Trophoblast cell (in vitro differentiated cells and primary cell): Measurements from ENCODE around the gene CTSE.
"Not testable (repeated sequence)": the region's sequence is repeated elsewhere in the genome, so short reads cannot be mapped to it uniquely, and the experiment has no call there.

ENCODE experiments used
- DNase-seq, 2 donors: peaks; one replicate each; pipeline ENCODE4 v3.0.0-alpha.2; 2016
- H2AFZ ChIP-seq: 2 replicates; pipeline ENCODE4 v1.6.1; 2013; ENCODE audit warnings: low read length, moderate library complexity, mild to moderate bottlenecking; ENCODE audit not compliant: insufficient read depth, poor library complexity
- H2AK5ac ChIP-seq: 2 replicates; pipeline ENCODE4 v1.6.1; 2013; ENCODE audit warnings: mild to moderate bottlenecking, low read length
- H2BK120ac ChIP-seq: 2 replicates; pipeline ENCODE4 v1.6.1; 2013; ENCODE audit warnings: low read length, mild to moderate bottlenecking, moderate library complexity; ENCODE audit not compliant: insufficient read depth, poor library complexity
- H2BK12ac ChIP-seq: 2 replicates; pipeline ENCODE4 v1.6.1; 2013; ENCODE audit warnings: mild to moderate bottlenecking, low read length, moderate library complexity
- H2BK5ac ChIP-seq: 2 replicates; pipeline ENCODE4 v1.6.1; 2013; ENCODE audit warnings: low read length, low read depth, moderate library complexity, mild to moderate bottlenecking; ENCODE audit not compliant: poor library complexity
- H3K14ac ChIP-seq: 2 replicates; pipeline ENCODE4 v1.6.1; 2013; ENCODE audit warnings: mild to moderate bottlenecking, low read length
- H3K18ac ChIP-seq: 2 replicates; pipeline ENCODE4 v1.6.1; 2013; ENCODE audit warnings: mild to moderate bottlenecking, low read length
- H3K23ac ChIP-seq: 2 replicates; pipeline ENCODE4 v1.6.1; 2013; ENCODE audit warnings: low read length
- H3K27ac ChIP-seq: 2 replicates; pipeline ENCODE4 v1.5.1; 2013; ENCODE audit warnings: low read depth, mild to moderate bottlenecking, inconsistent platforms, low read length, moderate library complexity
- H3K27me3 ChIP-seq: 2 replicates; pipeline ENCODE4 v1.6.1; 2013; ENCODE audit warnings: inconsistent platforms, mild to moderate bottlenecking, low read length, moderate library complexity; ENCODE audit not compliant: insufficient read depth
- H3K36me3 ChIP-seq, 2 experiments: 1 replicate in 1 of 2; 2 replicates in 1 of 2; pipeline ENCODE4 v1.6.1; 2013; ENCODE audit warnings: low read length in 2 of 2, mild to moderate bottlenecking in 2 of 2, moderate library complexity in 1 of 2; ENCODE audit not compliant: insufficient read depth in 2 of 2, control insufficient read depth in 1 of 2
- H3K4ac ChIP-seq: 2 replicates; pipeline ENCODE4 v1.6.1; 2013; ENCODE audit warnings: low read depth, mild to moderate bottlenecking, low read length, moderate library complexity
- H3K4me1 ChIP-seq, 2 experiments: 1 replicate in 1 of 2; 2 replicates in 1 of 2; pipeline ENCODE4 v1.6.1; 2013; ENCODE audit warnings: low read length in 2 of 2, mild to moderate bottlenecking in 2 of 2, moderate library complexity in 1 of 2; ENCODE audit not compliant: insufficient read depth in 2 of 2, control insufficient read depth in 1 of 2
- H3K4me2 ChIP-seq: 2 replicates; pipeline ENCODE4 v1.6.1; 2013; ENCODE audit warnings: inconsistent platforms, mild to moderate bottlenecking, low read length, moderate library complexity
- H3K4me3 ChIP-seq: 2 replicates; pipeline ENCODE4 v1.5.1; 2013; ENCODE audit warnings: mild to moderate bottlenecking, low read depth, low read length, inconsistent platforms
- H3K79me1 ChIP-seq: one replicate; pipeline ENCODE4 v1.6.1; 2013; ENCODE audit warnings: low read length
- H3K79me2 ChIP-seq: 2 replicates; pipeline ENCODE4 v1.6.1; 2013; ENCODE audit warnings: low read length, mild to moderate bottlenecking; ENCODE audit not compliant: control insufficient read depth, insufficient read depth, poor library complexity
- H3K9ac ChIP-seq: 2 replicates; pipeline ENCODE4 v1.6.1; 2013; ENCODE audit warnings: mild to moderate bottlenecking, low read length
- H3K9me3 ChIP-seq: 2 replicates; pipeline ENCODE4 v1.6.1; 2013; ENCODE audit warnings: low read depth, mild to moderate bottlenecking, control low read depth, inconsistent platforms, low read length; ENCODE audit not compliant: insufficient read depth
- H4K12ac ChIP-seq: 2 replicates; pipeline ENCODE4 v1.6.1; 2013; ENCODE audit warnings: low read depth, mild to moderate bottlenecking, low read length, moderate library complexity
- H4K8ac ChIP-seq: 2 replicates; pipeline ENCODE4 v1.6.1; 2013; ENCODE audit warnings: low read depth, mild to moderate bottlenecking, low read length, moderate library complexity
- H4K91ac ChIP-seq: one replicate; pipeline ENCODE4 v1.6.1; 2013; ENCODE audit warnings: low read depth, mild to moderate bottlenecking, low read length, moderate library complexity
- WGBS: extraction: QIAGEN DNeasy Blood & Tissue Kit; methylation state at CpG from one replicate; pipeline ENCODE4 v1.1.7; 2013; ENCODE audit warnings: missing lambda C conversion rate; ENCODE audit not compliant: insufficient read length, insufficient coverage; ENCODE audit errors: extremely low coverage; 5-methylcytosine and 5-hydroxymethylcytosine counted together

Gene CTSE

DNA sequence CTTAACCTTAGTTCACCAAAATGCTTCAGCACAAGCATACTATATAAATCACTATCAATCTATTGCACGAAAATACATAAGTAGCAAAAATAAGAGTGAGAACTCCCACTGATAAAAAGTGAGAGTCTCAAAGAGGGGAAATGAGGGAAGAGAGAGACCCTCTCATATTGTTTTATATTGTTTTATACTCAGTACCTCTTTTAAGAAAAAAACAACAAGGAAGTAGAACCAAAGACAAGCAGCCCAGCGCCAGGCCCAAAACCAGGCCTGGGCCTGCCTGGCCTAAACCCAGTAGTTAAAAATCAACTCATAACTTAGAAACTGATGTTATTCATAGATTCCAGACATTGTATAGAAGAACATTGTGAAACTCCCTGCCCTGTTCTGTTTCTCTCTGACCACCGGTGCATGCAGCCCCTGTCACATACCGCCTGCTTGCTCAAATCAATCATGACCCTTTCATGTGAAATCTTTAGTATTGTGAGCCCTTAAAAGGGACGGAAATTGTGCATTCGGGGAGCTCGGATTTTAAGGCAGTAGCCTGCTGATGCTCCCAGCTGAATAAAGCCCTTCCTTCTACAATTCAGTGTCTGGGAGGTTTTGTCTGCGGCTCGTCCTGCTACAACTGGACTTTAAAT is 34.7 kb upstream of the CTSE start:
- H2BK5ac ChIP-seq: peak overlapping the region; percentile 68
- not testable (repeated sequence) for H3K14ac ChIP-seq

GRCh38 chr1:206055639-206056323 is 32.1 kb upstream of the CTSE start:
- WGBS: no CpG with 5 or more reads among the region's 8 CpGs
- H2BK12ac ChIP-seq: not testable (repeated sequence)

More for the DNA sequence above, 34.7 kb upstream of the CTSE start:
- not testable (repeated sequence) for H3K18ac ChIP-seq, DNase-seq, H3K9ac ChIP-seq, H3K4ac ChIP-seq, H3K9me3 ChIP-seq, H3K27me3 ChIP-seq, H3K4me2 ChIP-seq, H4K12ac ChIP-seq, H2AFZ ChIP-seq, H3K23ac ChIP-seq, H3K4me3 ChIP-seq, H3K79me2 ChIP-seq, H3K36me3 ChIP-seq, H4K8ac ChIP-seq
- Histone ChIP-seq H3K79me1 (peaks cover 16% of the 10 kb centered on the region), H4K91ac (peak overlapping the region; percentile 97), H3K27ac (peak overlapping the region; percentile 85), H3K4me1 (peaks cover 12 to 23% of the 10 kb centered on the region in 2 experiments), H2AK5ac (peak overlapping the region; percentile 63), H2BK12ac (peak overlapping the region; percentile 82), H2BK120ac (peak overlapping the region; percentile 85)
- no CpG with 5 or more reads among the region's 9 CpGs for WGBS

DNA sequence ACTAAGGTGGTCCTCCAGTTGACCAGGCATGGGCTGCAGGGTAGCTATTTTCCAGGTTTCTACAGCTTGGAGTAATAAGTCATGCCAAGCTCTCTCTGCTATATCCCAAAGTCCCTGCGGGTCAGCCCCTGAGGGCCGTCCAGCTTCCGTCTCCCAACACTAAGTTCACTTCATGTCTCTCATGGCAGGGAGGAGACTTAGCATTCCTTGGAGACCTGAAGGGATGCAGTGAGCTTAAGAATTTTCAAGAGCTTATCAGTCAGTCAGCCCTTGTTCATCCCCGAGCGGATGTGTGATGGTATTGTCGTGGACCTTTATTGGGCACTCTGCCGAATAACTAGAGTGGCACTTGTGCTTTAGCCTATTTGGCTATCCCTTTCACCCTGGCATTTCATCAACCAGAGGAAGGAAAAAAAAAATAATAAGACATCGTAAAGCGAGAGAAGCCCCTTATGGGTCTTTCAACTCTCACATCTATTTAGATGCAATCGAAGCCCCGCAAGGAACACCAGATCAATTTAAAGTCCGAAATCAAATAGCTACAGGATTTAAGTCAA is 31.5 kb upstream of the CTSE start:
- H2BK5ac ChIP-seq, H3K36me3 ChIP-seq, H3K14ac ChIP-seq, H3K23ac ChIP-seq, H2AK5ac ChIP-seq, H2BK12ac ChIP-seq, H4K12ac ChIP-seq, H2AFZ ChIP-seq, H3K4ac ChIP-seq, H3K27me3 ChIP-seq, H2BK120ac ChIP-seq, H3K9ac ChIP-seq, H3K4me3 ChIP-seq, H3K9me3 ChIP-seq, H3K79me1 ChIP-seq, H3K27ac ChIP-seq, H3K79me2 ChIP-seq, H3K18ac ChIP-seq, H3K4me2 ChIP-seq, H4K91ac ChIP-seq, H4K8ac ChIP-seq: not testable (repeated sequence)
- DNase-seq: peak; percentile 59 to 60
- no CpG with 5 or more reads among the region's 12 CpGs for WGBS
- peaks cover 6 to 14% of the 10 kb centered on the region in 2 experiments for H3K4me1 ChIP-seq

More at GRCh38 chr1:206055639-206056323, 32.1 kb upstream of the CTSE start:
- H3K9ac ChIP-seq, H3K79me2 ChIP-seq, H2BK120ac ChIP-seq, H3K27me3 ChIP-seq, H3K36me3 ChIP-seq, H4K91ac ChIP-seq, H3K9me3 ChIP-seq, H3K18ac ChIP-seq, H3K4me3 ChIP-seq, H3K4ac ChIP-seq, H3K4me2 ChIP-seq, H4K8ac ChIP-seq, H2AFZ ChIP-seq, H2BK5ac ChIP-seq, DNase-seq, H3K27ac ChIP-seq, H3K23ac ChIP-seq, H4K12ac ChIP-seq, H2AK5ac ChIP-seq, H3K14ac ChIP-seq: not testable (repeated sequence)
- Histone ChIP-seq H3K79me1 (peaks cover 14% of the 10 kb centered on the region), H3K4me1 (peaks cover 12 to 19% of the 10 kb centered on the region in 2 experiments)

- H3K4ac ChIP-seq, H2BK120ac ChIP-seq, H3K4me1 ChIP-seq, H3K27me3 ChIP-seq, H3K79me2 ChIP-seq, H3K9me3 ChIP-seq, H3K9ac ChIP-seq, H3K27ac ChIP-seq, H4K12ac ChIP-seq, H3K4me2 ChIP-seq, H4K91ac ChIP-seq, H3K79me1 ChIP-seq, H3K23ac ChIP-seq, H3K14ac ChIP-seq, H4K8ac ChIP-seq, DNase-seq, H2BK5ac ChIP-seq, H3K18ac ChIP-seq, H2AFZ ChIP-seq, H2AK5ac ChIP-seq, H2BK12ac ChIP-seq, H3K36me3 ChIP-seq, H3K4me3 ChIP-seq: not testable (repeated sequence)
- WGBS: no CpG with 5 or more reads among the region's 4 CpGs
These were observed 29.9 kb upstream of the CTSE start for GRCh38 chr1:206053616-206054015.
